Activated CD8-positive, alpha-beta T cell treated with anti-CD3 and anti-CD28 coated beads, Interleukin-2, amount 10 ng/mL, durations not matched to agents 7 days and 5 days (primary cell): ENCODE measurements around the gene EP400. TPM values are rescaled to one million over a fixed set of nuclear protein-coding genes. Genes with fewer than 3 reads are reported as not detected.

Experiments
- ATAC-seq: fragments of 150-1000 bp; cut with Tn5 transposase; one replicate; pipeline ENCODE4 v1.10.0; 2021; ENCODE audit warnings: moderate library complexity
- CTCF ChIA-PET: fragments of 350-600 bp; sonication (Branson Sonifier 250); formaldehyde crosslinking; loops from one replicate; lab custom pipeline; 2021; ENCODE audit warnings: antibody characterized with exemption; lab: Charles Lee
- POLR2A ChIA-PET: fragments of 350-600 bp; sonication (Branson Sonifier 250); formaldehyde crosslinking; loops from one replicate; lab custom pipeline; 2021; ENCODE audit warnings: antibody characterized with exemption; lab: Charles Lee
- DNase-seq: peaks from one replicate; pipeline ENCODE4 v3.0.0-alpha.2; 2020
- H3K27ac Mint-ChIP-seq: one replicate; pipeline ENCODE4 v1.8.0; 2021; ENCODE audit warnings: mild to moderate bottlenecking, mixed read lengths
- H3K27me3 Mint-ChIP-seq: one replicate; pipeline ENCODE4 v1.8.0; 2021; ENCODE audit warnings: low read depth, mixed read lengths
- H3K36me3 Mint-ChIP-seq: one replicate; pipeline ENCODE4 v1.8.0; 2021; ENCODE audit warnings: low read depth, mixed read lengths
- H3K4me1 Mint-ChIP-seq: one replicate; pipeline ENCODE4 v1.8.0; 2021; ENCODE audit warnings: low read depth, mixed read lengths
- H3K4me3 Mint-ChIP-seq: one replicate; pipeline ENCODE4 v1.8.0; 2021; ENCODE audit warnings: mild to moderate bottlenecking, mixed read lengths
- H3K9me3 Mint-ChIP-seq: one replicate; pipeline ENCODE4 v1.8.0; 2022; ENCODE audit warnings: mixed read lengths; ENCODE audit not compliant: insufficient read depth
- total RNA-seq, 2 experiments: library from RNA; stranded (reverse); gene quantifications; one replicate each; pipeline ENCODE4 v1.2.3, GENCODE V29; 2021

EP400 gene
- total RNA-seq, 2 experiments from 2014 or later, result 58.0 to 58.8 TPM

DNA sequence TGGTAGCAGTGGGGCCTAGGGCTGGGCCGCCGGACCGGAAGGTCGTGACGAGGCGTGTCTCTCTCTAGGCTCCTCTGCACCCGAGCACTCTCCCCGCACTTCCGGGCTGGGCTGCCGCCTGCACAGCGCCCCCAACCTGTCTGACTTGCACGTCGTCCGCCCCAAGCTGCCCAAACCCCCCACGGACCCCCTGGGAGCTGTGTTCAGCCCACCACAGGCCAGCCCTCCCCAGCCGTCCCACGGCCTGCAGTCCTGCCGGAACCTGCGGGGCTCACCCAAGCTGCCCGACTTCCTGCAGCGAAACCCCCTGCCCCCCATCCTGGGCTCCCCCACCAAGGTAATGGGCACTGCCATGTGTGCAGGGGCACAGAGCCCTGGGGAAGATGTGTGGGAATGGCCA, 33.9 kb upstream of the EP400 start:
- Mint-ChIP-seq H3K36me3 (no peaks in the 10 kb centered on the region), H3K9me3 (no peaks in the 10 kb centered on the region), H3K27ac (no peak overlapping the region), H3K4me3 (no peak overlapping the region), H3K27me3 (no peaks in the 10 kb centered on the region), H3K4me1 (no peaks in the 10 kb centered on the region)
- no peak for ATAC-seq
- CTCF ChIA-PET, result no interaction called here
- POLR2A ChIA-PET, result no interaction called here
- DNase-seq, result no peak

DNA sequence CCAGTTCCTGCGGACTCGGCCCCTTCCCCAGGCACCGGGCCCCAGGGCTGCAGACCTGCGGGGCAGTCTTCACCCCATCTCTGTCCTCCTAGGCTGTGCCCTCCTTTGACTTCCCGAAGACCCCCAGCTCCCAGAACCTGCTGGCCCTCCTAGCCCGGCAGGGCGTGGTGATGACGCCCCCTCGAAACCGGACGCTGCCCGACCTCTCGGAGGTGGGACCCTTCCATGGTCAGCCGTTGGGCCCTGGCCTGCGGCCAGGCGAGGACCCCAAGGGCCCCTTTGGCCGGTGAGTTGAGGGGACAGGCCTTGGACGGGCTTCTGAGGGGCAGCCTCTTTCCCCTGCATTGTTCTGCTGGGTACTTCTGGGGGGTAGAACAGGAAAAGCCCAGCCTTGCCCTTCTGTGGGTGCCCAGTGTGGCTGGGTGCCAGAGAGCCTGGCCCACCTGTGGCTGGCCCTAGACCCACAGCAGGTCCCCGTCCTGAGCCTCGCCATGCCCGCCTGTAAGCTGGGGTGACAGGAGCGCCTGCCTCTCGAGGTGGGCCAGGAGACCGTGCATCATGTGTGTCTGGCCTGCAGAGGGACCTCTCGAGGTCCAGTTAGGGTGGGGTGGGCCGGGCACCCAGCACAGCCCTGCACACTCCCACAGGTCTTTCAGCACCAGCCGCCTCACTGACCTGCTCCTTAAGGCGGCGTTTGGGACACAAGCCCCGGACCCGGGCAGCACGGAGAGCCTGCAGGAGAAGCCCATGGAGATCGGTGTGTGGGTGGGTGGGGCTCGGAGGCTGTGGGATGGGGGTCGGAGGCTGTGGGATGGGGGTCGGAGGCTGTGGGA, 33.2 kb upstream of the EP400 start:
- H3K27me3 Mint-ChIP-seq, result no peaks in the 10 kb centered on the region
- CTCF ChIA-PET, result no interaction called here
- DNase-seq, result no peak
- no peaks in the 10 kb centered on the region for H3K36me3 Mint-ChIP-seq
- H3K9me3 Mint-ChIP-seq, result no peaks in the 10 kb centered on the region
- no peak for ATAC-seq
- no peaks in the 10 kb centered on the region for H3K4me1 Mint-ChIP-seq
- POLR2A ChIA-PET, result no interaction called here
- no peak overlapping the region for H3K27ac Mint-ChIP-seq
- H3K4me3 Mint-ChIP-seq, result no peak overlapping the region

DNA sequence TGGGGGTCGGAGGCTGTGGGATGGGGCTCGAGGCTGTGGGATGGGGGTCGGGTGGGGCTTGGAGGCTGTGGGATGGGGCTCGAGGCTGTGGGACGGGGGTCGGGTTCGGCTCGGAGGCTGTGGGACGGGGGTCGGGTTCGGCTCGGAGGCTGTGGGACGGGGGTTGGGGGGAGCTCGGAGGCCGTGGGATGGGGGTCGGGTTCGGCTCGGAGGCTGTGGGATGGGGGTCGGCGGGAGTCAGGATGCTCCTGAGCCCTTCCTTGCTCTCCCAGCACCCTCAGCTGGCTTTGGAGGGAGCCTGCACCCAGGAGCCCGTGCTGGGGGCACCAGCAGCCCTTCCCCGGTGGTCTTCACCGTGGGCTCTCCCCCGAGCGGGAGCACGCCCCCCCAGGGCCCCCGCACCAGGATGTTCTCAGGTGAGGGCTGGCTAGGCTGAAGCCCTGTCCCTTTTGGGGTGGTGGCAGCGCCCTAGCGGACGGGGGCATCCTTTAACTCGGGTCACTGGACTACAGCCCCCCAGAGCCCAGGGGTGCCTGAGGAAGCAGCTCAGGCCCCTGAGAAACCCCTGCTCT, 32.5 kb upstream of the EP400 start:
- ATAC-seq, result no peak
- H3K9me3 Mint-ChIP-seq, result no peaks in the 10 kb centered on the region
- ChIA-PET POLR2A (no interaction called here), CTCF (no interaction called here)
- H3K36me3 Mint-ChIP-seq, result no peaks in the 10 kb centered on the region
- no peak for DNase-seq
- no peak overlapping the region for H3K4me3 Mint-ChIP-seq
- no peaks in the 10 kb centered on the region for H3K27me3 Mint-ChIP-seq
- no peak overlapping the region for H3K27ac Mint-ChIP-seq
- H3K4me1 Mint-ChIP-seq, result no peaks in the 10 kb centered on the region

DNA sequence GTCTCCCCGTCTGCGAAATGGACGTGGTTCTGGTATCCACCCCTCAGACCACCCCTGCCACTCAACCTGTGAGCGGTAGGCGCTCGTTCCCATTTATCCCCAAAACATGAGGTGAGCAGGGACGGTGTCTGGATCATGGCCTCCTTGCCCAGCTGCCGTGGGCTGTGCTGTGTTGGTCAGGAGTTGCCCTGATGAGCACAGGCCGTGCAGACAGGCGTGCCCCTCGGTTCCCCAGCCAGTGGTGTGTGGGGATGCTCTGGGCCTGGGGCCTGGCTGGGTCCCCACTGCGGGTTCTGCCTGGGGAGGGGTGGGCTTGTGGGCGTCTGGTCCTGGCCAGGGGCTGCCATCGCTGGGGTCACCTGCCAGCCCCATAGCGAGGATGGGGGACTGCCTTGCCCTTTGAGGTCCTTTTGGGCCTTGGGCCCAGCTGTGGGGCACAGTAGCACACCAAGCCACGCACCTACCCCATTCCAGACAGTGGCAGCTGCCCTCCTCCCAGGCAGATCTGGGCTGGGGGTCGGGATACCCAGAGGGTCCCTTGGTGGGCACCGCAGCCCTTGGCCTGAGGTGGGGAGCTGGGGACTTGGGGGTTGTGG, 31.9 kb upstream of the EP400 start:
- no peaks in the 10 kb centered on the region for H3K4me1 Mint-ChIP-seq
- no peaks in the 10 kb centered on the region for H3K27me3 Mint-ChIP-seq
- H3K36me3 Mint-ChIP-seq, result no peaks in the 10 kb centered on the region
- ChIA-PET CTCF (no interaction called here), POLR2A (no interaction called here)
- H3K27ac Mint-ChIP-seq, result no peak overlapping the region
- DNase-seq (no peak), ATAC-seq (no peak)
- H3K4me3 Mint-ChIP-seq, result no peak overlapping the region
- no peaks in the 10 kb centered on the region for H3K9me3 Mint-ChIP-seq

DNA sequence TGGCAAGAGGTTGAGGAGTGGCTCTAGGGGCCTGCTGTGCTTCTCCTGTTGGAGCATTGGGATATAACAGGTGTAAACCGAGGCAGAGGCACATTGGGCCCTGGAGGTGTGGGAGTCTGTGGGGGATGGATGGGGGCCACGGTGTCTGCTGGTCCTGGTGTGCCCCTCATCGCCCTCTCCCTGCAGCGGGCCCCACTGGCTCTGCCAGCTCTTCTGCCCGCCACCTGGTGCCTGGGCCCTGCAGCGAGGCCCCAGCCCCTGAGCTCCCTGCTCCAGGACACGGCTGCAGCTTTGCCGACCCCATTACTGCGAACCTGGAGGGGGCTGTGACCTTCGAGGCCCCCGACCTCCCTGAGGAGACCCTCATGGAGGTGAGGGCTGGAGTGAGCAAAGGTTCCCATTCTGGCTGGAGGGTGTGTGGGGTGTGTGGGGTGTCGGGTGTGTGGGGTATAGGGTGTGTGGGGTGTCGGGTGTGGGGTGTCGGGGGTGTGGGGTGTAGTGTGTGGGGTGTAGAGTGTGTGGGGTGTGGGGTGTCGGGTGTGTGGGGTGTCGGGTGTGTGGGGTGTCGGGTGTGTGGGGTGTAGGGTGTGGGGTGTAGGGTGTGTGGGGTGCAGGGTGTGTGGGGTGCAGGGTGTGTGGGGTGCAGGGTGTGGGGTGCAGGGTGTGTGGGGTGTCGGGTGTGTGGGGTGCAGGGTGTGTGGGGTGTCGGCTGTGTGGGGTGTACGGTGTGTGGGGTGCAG, 31.3 kb upstream of the EP400 start:
- no peaks in the 10 kb centered on the region for H3K9me3 Mint-ChIP-seq
- ATAC-seq, result no peak
- no peak overlapping the region for H3K27ac Mint-ChIP-seq
- H3K4me1 Mint-ChIP-seq, result no peaks in the 10 kb centered on the region
- no peak overlapping the region for H3K4me3 Mint-ChIP-seq
- DNase-seq, result no peak
- no peaks in the 10 kb centered on the region for H3K27me3 Mint-ChIP-seq
- no peaks in the 10 kb centered on the region for H3K36me3 Mint-ChIP-seq
- ChIA-PET CTCF (no interaction called here), POLR2A (no interaction called here)

DNA sequence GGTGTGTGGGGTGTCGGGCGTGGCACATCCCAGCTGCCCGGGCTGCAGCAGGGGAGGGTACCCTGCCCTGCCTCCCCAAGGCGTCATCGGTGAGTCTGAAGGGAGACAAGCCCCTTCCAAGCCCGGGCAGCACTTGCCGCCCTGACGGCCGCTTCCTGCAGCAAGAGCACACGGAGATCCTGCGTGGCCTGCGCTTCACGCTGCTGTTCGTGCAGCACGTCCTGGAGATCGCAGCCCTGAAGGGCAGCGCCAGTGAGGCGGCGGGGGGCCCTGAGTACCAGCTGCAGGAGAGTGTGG, 30.7 kb upstream of the EP400 start:
- Mint-ChIP-seq H3K27ac (no peak overlapping the region), H3K4me1 (no peaks in the 10 kb centered on the region), H3K36me3 (no peaks in the 10 kb centered on the region), H3K4me3 (no peak overlapping the region), H3K9me3 (no peaks in the 10 kb centered on the region), H3K27me3 (no peaks in the 10 kb centered on the region)
- CTCF ChIA-PET, result no interaction called here
- ATAC-seq (no peak), DNase-seq (no peak)
- POLR2A ChIA-PET, result no interaction called here

DNA sequence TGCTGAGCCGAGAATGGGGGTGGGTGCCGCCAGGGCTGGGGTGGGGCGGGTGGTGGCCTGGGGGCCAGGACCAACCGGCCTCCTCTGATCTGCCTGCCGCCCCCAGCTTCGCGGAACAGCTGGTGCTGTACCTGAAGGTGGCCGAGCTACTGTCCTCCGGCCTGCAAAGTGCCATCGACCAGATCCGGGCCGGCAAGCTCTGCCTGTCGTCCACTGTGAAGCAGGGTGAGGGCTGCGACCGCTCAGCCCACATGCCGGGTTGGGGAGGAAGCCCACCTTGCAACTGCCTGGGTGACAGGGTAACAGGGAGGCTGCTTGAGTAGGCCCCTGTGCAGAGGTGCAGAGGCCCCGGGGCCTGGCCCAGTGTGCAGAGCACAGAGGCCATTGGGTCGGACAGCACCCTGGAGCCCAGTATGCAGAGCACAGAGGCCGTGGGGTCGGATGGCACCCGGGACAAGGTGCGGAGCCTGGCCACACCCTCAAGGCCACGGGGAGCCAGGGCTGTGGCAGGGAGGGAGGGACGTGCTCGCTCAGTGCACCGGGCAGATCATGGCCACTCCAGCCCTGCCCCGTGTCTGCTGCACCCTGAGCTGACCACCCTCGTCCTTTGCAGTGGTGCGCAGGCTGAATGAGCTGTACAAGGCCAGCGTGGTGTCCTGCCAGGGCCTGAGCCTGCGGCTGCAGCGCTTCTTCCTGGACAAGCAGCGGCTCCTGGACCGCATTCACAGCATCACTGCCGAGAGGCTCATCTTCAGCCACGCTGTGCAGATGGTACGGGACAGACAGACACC, 30.2 kb upstream of the EP400 start:
- ATAC-seq, result no peak
- Mint-ChIP-seq H3K36me3 (no peaks in the 10 kb centered on the region), H3K9me3 (no peaks in the 10 kb centered on the region), H3K27me3 (no peaks in the 10 kb centered on the region), H3K4me1 (peaks cover 2% of the 10 kb centered on the region), H3K27ac (no peak overlapping the region), H3K4me3 (no peak overlapping the region)
- ChIA-PET POLR2A (no interaction called here), CTCF (no interaction called here)
- no peak for DNase-seq

DNA sequence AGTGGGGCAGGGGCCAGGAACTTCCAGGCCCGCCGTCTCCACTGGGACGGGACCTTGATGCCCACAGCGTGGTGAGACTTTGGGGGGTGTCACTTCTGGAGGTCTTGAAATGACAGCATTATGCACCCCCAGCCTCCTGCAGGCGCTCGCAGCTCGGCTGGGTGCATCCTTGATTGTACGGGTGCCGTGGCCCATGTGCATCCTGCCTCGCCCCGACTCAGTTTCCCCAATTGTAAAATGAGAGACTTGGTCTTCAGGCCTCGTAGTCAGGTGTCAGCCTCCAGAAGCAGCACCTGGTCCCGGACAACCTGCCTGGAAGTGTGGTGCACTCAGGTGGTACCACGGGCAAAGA, 29.6 kb upstream of the EP400 start:
- ChIA-PET POLR2A (no interaction called here), CTCF (no interaction called here)
- ATAC-seq (no peak), DNase-seq (no peak)
- H3K9me3 Mint-ChIP-seq, result no peaks in the 10 kb centered on the region
- no peaks in the 10 kb centered on the region for H3K27me3 Mint-ChIP-seq
- H3K36me3 Mint-ChIP-seq, result no peaks in the 10 kb centered on the region
- no peak overlapping the region for H3K4me3 Mint-ChIP-seq
- peaks cover 8% of the 10 kb centered on the region for H3K4me1 Mint-ChIP-seq
- H3K27ac Mint-ChIP-seq, result no peak overlapping the region

DNA sequence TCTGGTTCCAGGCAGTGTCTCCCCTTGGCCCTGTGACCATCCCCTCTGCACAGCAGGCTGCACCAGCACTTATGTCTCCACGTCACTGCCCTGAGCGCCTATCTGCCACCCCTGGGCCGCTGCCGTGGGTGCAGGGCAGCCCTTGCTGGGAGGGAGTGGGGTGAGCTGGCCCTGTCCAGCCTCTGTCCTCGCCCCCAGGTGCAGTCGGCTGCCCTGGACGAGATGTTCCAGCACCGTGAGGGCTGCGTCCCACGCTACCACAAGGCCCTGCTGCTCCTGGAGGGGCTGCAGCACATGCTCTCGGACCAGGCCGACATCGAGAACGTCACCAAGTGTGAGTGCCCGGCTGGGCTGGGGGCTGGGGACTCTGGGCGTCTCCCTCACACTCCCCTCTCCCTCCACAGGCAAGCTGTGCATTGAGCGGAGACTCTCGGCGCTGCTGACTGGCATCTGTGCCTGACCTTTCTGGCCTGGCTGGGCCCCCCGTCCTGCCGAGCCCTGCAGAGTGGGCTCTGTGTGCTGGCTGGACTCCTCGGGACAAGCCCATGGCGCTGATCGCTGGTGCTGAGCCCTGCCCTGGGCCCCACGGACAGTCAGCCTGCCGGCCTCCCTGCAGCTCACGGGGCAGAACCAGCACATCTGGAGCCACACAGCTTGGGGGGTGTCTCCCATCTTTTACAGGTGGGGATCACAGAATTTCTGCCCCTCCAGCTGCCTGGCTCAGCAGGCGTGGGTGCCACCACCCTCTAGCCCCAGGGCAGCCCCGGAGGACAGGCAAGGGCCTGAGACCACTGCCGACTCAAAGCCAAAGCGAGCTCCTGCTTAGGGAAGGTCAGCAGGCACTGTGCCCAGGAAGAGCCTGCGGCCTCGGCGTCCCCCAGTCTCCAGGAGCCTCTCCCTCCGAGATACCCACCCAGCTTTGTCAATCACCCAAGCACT, 28.6 kb upstream of the EP400 start:
- H3K36me3 Mint-ChIP-seq, result no peaks in the 10 kb centered on the region
- H3K4me3 Mint-ChIP-seq, result no peak overlapping the region
- no peak for DNase-seq
- no peaks in the 10 kb centered on the region for H3K27me3 Mint-ChIP-seq
- H3K4me1 Mint-ChIP-seq, result peaks cover 8% of the 10 kb centered on the region
- POLR2A ChIA-PET, result no interaction called here
- no peak overlapping the region for H3K27ac Mint-ChIP-seq
- CTCF ChIA-PET, result no interaction called here
- no peaks in the 10 kb centered on the region for H3K9me3 Mint-ChIP-seq
- ATAC-seq, result no peak

DNA sequence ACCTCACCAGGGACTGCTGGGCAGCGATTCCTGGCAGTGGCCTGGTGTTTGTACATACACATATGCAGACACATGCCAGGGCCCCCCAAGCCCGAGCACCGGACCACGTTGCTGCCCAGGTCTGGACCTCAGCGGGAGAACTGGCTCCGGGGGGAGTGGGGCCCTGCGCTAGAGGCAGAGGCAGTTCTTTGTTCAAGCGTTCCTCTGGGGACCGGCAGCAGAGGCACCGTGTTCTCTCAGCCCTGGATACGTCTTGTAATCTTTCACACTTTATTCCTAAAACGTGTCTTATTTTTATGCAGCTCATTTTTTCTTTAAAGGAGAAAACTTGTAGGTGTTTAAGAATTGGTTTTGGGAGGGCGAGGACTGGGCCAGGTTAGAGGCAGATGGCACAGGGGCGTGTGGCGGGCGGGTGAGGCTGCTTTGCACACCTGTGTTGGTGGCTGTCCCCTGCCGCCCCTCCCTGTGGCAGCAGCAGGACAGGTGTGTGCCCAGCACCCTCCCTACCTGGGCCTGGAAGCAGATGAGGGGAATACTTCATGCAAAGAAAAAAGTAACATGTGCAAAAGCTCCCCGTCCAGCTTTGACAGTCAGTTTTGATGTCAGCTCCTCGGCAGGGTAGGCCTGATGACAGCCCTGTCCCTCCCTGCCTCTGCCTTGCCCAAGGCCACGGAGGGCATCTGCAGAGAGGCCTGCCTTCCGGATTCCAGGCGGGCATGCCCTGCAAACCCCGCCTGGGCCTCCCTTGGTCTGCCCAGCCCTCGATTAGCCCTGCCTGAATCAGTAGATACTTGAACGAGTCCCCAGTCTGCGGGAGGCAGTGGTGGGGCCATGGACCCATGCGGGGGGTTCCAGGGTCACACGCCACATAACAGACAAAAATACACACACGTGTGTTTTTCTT, 27.6 kb upstream of the EP400 start:
- Mint-ChIP-seq H3K4me3 (no peak overlapping the region), H3K27me3 (no peaks in the 10 kb centered on the region), H3K9me3 (no peaks in the 10 kb centered on the region), H3K27ac (no peak overlapping the region), H3K4me1 (peaks cover 8% of the 10 kb centered on the region), H3K36me3 (no peaks in the 10 kb centered on the region)
- ChIA-PET POLR2A (no interaction called here), CTCF (no interaction called here)
- DNase-seq, result no peak
- ATAC-seq, result no peak
